HepG2 (cell line): ENCODE measurements around the gene C5orf15. TPM values are rescaled to one million over a fixed set of nuclear protein-coding genes. Genes with fewer than 3 reads are reported as not detected.

Experiments used
- GABPA ChIP-seq, 2 experiments: IDR thresholded peaks; 2 replicates each; pipeline ENCODE4 v1.6.1; 2011 to 2016; ENCODE audit warnings: low read depth in 2 of 2, low read length in 1 of 2, missing biosample characterization in 1 of 2, missing genetic modification characterization in 1 of 2
- GLI4 ChIP-seq: sonication (generic); formaldehyde crosslinking; IDR thresholded peaks from 2 replicates; pipeline ENCODE4 v1.5.1; 2020; ENCODE audit warnings: missing genetic modification reagents, mild to moderate bottlenecking, moderate library complexity, borderline replicate concordance
- GTF3A ChIP-seq: sonication (generic); formaldehyde crosslinking; conservative IDR thresholded peaks from 2 replicates; pipeline ENCODE4 v1.4.0; 2020; ENCODE audit warnings: mild to moderate bottlenecking, missing genetic modification reagents
- HHEX ChIP-seq: IDR thresholded peaks from 2 replicates; pipeline ENCODE4 v1.6.1; 2016; ENCODE audit warnings: control low read depth
- HNRNPL ChIP-seq: fragments of 200-400 bp; formaldehyde crosslinking; IDR thresholded peaks from 2 replicates; pipeline ENCODE4 v1.6.1; 2017; ENCODE audit warnings: mild to moderate bottlenecking, low read depth, low read length
- RBAK ChIP-seq: sonication (generic); formaldehyde crosslinking; IDR thresholded peaks from 2 replicates; pipeline ENCODE4 v1.5.1; 2020; ENCODE audit warnings: mild to moderate bottlenecking, missing genetic modification reagents
- RBFOX2 ChIP-seq: fragments of 200-400 bp; formaldehyde crosslinking; IDR thresholded peaks from 2 replicates; pipeline ENCODE4 v1.6.1; 2017; ENCODE audit warnings: low read depth, mild to moderate bottlenecking, low read length
- SALL2 ChIP-seq: sonication (generic); formaldehyde crosslinking; IDR thresholded peaks from 2 replicates; pipeline ENCODE4 v1.8.1; 2023; ENCODE audit warnings: mild to moderate bottlenecking, missing genetic modification reagents, inconsistent platforms
- SKI ChIP-seq: fragments of 450-650 bp; IDR thresholded peaks from one replicate; pipeline ENCODE4 v1.6.1; 2018; ENCODE audit warnings: mild to moderate bottlenecking; ENCODE audit not compliant: partially characterized antibody
- ZNF235 ChIP-seq: sonication (generic); formaldehyde crosslinking; IDR thresholded peaks from 2 replicates; pipeline ENCODE4 v1.8.1; 2023; ENCODE audit warnings: mild to moderate bottlenecking, missing genetic modification reagents, borderline replicate concordance
- ZNF780A ChIP-seq: sonication (generic); formaldehyde crosslinking; IDR thresholded peaks from 2 replicates; pipeline ENCODE4 v1.8.0; 2022; ENCODE audit warnings: mild to moderate bottlenecking, missing genetic modification reagents, moderate library complexity
- polyA plus RNA-seq, 8 experiments: library from polyadenylated mRNA; depleted of rRNA in 3 of 8; stranded (reverse) in 7 of 8; unstranded in 1 of 8; fragments of >200 nt; fragmentation: Illumina TruSeq in 4 of 8; extraction: Trizol in 4 of 8; gene quantifications; 2 replicates each; pipeline versions ENCODE4 v1.2.1 to v1.2.3, GENCODE V29; 2011 to 2016; ENCODE audit warnings: low read depth in 4 of 8, missing spikeins in 1 of 8, mixed read lengths in 1 of 8; ENCODE audit not compliant: insufficient read depth in 1 of 8
- total RNA-seq, 5 experiments: library from RNA; depleted of rRNA; stranded (reverse); fragments of >200 nt; fragmentation: Illumina TruSeq; extraction: Trizol; gene quantifications; 2 replicates each; pipeline ENCODE4 v1.2.3, GENCODE V29; 2016; ENCODE audit warnings: low read depth in 1 of 5
- TF ChIP-seq, protein P1 (sequence below): sonication (generic); formaldehyde crosslinking; IDR thresholded peaks from 2 replicates; pipeline ENCODE4 v1.4.0; 2020; ENCODE audit warnings: missing genetic modification reagents, borderline replicate concordance
- TF ChIP-seq, protein P2 (sequence below): sonication (generic); formaldehyde crosslinking; IDR thresholded peaks from 2 replicates; pipeline ENCODE4 v1.4.0; 2020; ENCODE audit warnings: missing genetic modification reagents
- TF ChIP-seq, protein P3 (sequence below): fragments of 450-650 bp; IDR thresholded peaks from 2 replicates; pipeline ENCODE4 v1.6.1; 2017; ENCODE audit warnings: mild to moderate bottlenecking
- TF ChIP-seq, protein P4 (sequence below): IDR thresholded peaks from 2 replicates; pipeline ENCODE4 v1.6.1; 2016; ENCODE audit warnings: missing compliant biosample characterization, missing genetic modification reagents, borderline replicate concordance

C5orf15 gene
- total and polyA plus RNA-seq, 2 of the 13 experiments (the other 11 are each of a cell fraction or from before 2014, with no cell fraction given), result 58.5 to 82.7 TPM

DNA sequence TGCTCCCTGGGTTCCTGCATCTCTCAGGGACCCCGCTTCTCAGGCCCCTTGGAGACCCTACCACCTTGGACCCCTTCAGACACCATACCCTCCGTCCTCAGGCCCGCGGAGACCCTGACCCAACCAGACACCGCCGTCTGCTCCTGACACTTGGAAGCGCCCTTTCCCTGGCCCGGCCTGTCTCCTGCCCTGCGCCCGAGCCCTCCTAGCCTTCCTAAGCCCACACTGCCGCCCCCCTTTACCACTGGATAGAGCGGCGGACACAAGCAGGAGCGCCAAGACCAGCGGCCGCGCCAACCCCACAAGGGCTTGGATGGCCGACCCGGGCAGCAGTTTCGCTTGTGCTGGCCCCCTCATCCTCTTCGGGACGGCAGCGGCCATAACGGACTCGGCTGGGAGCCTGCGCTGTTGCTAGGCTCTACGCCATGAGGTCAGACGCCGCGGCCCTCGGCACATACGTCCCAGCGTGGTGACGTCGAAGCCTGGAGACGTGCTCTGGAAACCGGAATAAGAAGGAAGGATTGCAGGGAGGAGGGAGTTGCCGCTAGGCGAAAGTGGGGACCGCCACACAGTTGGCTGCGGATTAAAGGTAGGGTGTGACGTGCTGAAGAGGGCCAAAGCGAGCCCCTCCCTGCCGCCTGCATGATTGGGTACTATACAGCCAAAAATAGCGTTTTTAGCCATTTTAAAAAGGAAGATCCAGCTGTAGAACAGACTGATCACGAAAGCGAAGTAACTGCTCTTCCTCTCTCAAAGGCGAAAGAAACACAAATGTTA is at the start of gene C5orf15 (continued):
- TF ChIP-seq ZNF780A (CRISPR knock-in tag), result no peak
- TF ChIP-seq HHEX (CRISPR knock-in tag), result no peak
- TF ChIP-seq RBFOX2, result peak; percentile 97
- TF ChIP-seq, protein P1, sequence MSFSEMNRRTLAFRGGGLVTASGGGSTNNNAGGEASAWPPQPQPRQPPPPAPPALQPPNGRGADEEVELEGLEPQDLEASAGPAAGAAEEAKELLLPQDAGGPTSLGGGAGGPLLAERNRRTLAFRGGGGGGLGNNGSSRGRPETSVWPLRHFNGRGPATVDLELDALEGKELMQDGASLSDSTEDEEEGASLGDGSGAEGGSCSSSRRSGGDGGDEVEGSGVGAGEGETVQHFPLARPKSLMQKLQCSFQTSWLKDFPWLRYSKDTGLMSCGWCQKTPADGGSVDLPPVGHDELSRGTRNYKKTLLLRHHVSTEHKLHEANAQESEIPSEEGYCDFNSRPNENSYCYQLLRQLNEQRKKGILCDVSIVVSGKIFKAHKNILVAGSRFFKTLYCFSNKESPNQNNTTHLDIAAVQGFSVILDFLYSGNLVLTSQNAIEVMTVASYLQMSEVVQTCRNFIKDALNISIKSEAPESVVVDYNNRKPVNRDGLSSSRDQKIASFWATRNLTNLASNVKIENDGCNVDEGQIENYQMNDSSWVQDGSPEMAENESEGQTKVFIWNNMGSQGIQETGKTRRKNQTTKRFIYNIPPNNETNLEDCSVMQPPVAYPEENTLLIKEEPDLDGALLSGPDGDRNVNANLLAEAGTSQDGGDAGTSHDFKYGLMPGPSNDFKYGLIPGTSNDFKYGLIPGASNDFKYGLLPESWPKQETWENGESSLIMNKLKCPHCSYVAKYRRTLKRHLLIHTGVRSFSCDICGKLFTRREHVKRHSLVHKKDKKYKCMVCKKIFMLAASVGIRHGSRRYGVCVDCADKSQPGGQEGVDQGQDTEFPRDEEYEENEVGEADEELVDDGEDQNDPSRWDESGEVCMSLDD, result no peak
- TF ChIP-seq SKI, result no peak
- 0 out of 2 replicates have a peak, but pooled peaks have one; percentile 72 for TF ChIP-seq GLI4
- TF ChIP-seq HNRNPL, result peak; percentile 64; the same call in 1 of the 2 replicates
- TF ChIP-seq GTF3A (CRISPR knock-in tag), result 0 out of 2 replicates have a peak, but pooled peaks have one; percentile 62
- TF ChIP-seq GABPA (IDR thresholded peaks at IDR 0.05; ENCODE audit: low read depth, low read length), result no peak
- TF ChIP-seq GABPA (CRISPR knock-in tag; IDR thresholded peaks at IDR 0.05; ENCODE audit: low read depth), result peak; percentile 74
- TF ChIP-seq ZNF235, result 0 out of 2 replicates have a peak, but pooled peaks have one; percentile 32
- TF ChIP-seq, protein P2, sequence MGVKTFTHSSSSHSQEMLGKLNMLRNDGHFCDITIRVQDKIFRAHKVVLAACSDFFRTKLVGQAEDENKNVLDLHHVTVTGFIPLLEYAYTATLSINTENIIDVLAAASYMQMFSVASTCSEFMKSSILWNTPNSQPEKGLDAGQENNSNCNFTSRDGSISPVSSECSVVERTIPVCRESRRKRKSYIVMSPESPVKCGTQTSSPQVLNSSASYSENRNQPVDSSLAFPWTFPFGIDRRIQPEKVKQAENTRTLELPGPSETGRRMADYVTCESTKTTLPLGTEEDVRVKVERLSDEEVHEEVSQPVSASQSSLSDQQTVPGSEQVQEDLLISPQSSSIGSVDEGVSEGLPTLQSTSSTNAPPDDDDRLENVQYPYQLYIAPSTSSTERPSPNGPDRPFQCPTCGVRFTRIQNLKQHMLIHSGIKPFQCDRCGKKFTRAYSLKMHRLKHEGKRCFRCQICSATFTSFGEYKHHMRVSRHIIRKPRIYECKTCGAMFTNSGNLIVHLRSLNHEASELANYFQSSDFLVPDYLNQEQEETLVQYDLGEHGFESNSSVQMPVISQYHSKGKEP (CRISPR knock-in tag), result no peak
- TF ChIP-seq, protein P3, sequence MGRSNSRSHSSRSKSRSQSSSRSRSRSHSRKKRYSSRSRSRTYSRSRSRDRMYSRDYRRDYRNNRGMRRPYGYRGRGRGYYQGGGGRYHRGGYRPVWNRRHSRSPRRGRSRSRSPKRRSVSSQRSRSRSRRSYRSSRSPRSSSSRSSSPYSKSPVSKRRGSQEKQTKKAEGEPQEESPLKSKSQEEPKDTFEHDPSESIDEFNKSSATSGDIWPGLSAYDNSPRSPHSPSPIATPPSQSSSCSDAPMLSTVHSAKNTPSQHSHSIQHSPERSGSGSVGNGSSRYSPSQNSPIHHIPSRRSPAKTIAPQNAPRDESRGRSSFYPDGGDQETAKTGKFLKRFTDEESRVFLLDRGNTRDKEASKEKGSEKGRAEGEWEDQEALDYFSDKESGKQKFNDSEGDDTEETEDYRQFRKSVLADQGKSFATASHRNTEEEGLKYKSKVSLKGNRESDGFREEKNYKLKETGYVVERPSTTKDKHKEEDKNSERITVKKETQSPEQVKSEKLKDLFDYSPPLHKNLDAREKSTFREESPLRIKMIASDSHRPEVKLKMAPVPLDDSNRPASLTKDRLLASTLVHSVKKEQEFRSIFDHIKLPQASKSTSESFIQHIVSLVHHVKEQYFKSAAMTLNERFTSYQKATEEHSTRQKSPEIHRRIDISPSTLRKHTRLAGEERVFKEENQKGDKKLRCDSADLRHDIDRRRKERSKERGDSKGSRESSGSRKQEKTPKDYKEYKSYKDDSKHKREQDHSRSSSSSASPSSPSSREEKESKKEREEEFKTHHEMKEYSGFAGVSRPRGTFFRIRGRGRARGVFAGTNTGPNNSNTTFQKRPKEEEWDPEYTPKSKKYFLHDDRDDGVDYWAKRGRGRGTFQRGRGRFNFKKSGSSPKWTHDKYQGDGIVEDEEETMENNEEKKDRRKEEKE, result no peak
- peak; percentile 44; the same call in 1 of the 2 replicates for TF ChIP-seq RBAK (CRISPR knock-in tag)
- TF ChIP-seq, protein P4, sequence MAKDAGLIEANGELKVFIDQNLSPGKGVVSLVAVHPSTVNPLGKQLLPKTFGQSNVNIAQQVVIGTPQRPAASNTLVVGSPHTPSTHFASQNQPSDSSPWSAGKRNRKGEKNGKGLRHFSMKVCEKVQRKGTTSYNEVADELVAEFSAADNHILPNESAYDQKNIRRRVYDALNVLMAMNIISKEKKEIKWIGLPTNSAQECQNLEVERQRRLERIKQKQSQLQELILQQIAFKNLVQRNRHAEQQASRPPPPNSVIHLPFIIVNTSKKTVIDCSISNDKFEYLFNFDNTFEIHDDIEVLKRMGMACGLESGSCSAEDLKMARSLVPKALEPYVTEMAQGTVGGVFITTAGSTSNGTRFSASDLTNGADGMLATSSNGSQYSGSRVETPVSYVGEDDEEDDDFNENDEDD (CRISPR knock-in tag), result peak; percentile 38; the same call in 1 of the 2 replicates
- peak; percentile 47; the same call in 1 of the 2 replicates for TF ChIP-seq SALL2 (CRISPR knock-in tag)
